Activated B cell treated with CpG ODN at 0.5 μM for 24 hours (primary cell): Measurements from ENCODE around the gene ADGRF5. TPM values are rescaled to one million over a fixed set of nuclear protein-coding genes. Genes with fewer than 3 reads are reported as not detected.

Experiments used
- ATAC-seq: fragments of 200-7000 bp; cut with Tn5 transposase; one replicate; pipeline ENCODE4 v1.10.0; 2021; ENCODE audit warnings: low read depth, mild to moderate bottlenecking, moderate library complexity
- CTCF ChIA-PET: fragments of 350-600 bp; sonication (Branson Sonifier 250); formaldehyde crosslinking; loops from one replicate; lab custom pipeline; 2021; ENCODE audit warnings: antibody characterized with exemption; lab: Charles Lee
- POLR2A ChIA-PET: fragments of 350-600 bp; sonication (Branson Sonifier 250); formaldehyde crosslinking; loops from one replicate; lab custom pipeline; 2021; ENCODE audit warnings: antibody characterized with exemption; lab: Charles Lee
- DNase-seq: peaks from one replicate; pipeline ENCODE4 v3.0.0; 2022
- H3K27ac Mint-ChIP-seq: one replicate; pipeline ENCODE4 v1.8.0; 2020; ENCODE audit warnings: mixed read lengths
- H3K27me3 Mint-ChIP-seq: one replicate; pipeline ENCODE4 v1.8.0; 2021; ENCODE audit warnings: mixed read lengths
- H3K36me3 Mint-ChIP-seq: one replicate; pipeline ENCODE4 v1.8.0; 2021; ENCODE audit warnings: low read depth, mixed read lengths
- H3K4me1 Mint-ChIP-seq: one replicate; pipeline ENCODE4 v1.8.0; 2021; ENCODE audit warnings: mixed read lengths
- H3K4me3 Mint-ChIP-seq: one replicate; pipeline ENCODE4 v1.8.0; 2020; ENCODE audit warnings: mild to moderate bottlenecking, mixed read lengths
- H3K9me3 Mint-ChIP-seq: one replicate; pipeline ENCODE4 v1.8.0; 2020; ENCODE audit warnings: mixed read lengths
- CTCF ChIP-seq: fragments of 200-600 bp; IDR thresholded peaks from one replicate; pipeline ENCODE4 v1.8.0; 2022; ENCODE audit warnings: antibody characterized with exemption, mild to moderate bottlenecking
- intact Hi-C: fragments of 100-400 bp; cut with micrococcal nuclease; formaldehyde crosslinking; loops from one replicate; pipeline ENCODE4 v1.15.1; 2024
- total RNA-seq: library from RNA; stranded (reverse); gene quantifications from 2 replicates; pipeline ENCODE4 v1.2.3, GENCODE V29; 2022

Gene ADGRF5
- total RNA-seq, 1 donor from 2014 or later: not detected

- Mint-ChIP-seq H3K4me1 (no peaks in the 10 kb centered on the region), H3K4me3 (no peak overlapping the region), H3K27me3 (no peaks in the 10 kb centered on the region), H3K9me3 (no peaks in the 10 kb centered on the region), H3K27ac (no peak overlapping the region), H3K36me3 (no peaks in the 10 kb centered on the region)
- CTCF ChIA-PET: no interaction called here
- DNase-seq (no peak), ATAC-seq (no peak)
- POLR2A ChIA-PET: no interaction called here
- no peak for TF ChIP-seq CTCF
- intact Hi-C loops: no loop called here
Measured at GRCh38 chr6:46915380-46915779, 6.4 kb downstream of the ADGRF5 start.

GRCh38 chr6:46914279-46914810, 7.4 kb downstream of the ADGRF5 start:
- Mint-ChIP-seq H3K27ac (no peak overlapping the region), H3K4me3 (no peak overlapping the region), H3K27me3 (no peaks in the 10 kb centered on the region), H3K36me3 (no peaks in the 10 kb centered on the region), H3K4me1 (no peaks in the 10 kb centered on the region), H3K9me3 (no peaks in the 10 kb centered on the region)
- POLR2A ChIA-PET: no interaction called here
- intact Hi-C loops: no loop called here
- ATAC-seq: no peak
- CTCF ChIA-PET: no interaction called here
- no peak for DNase-seq
- no peak for TF ChIP-seq CTCF

- intact Hi-C loops: no loop called here
- ChIA-PET CTCF (no interaction called here), POLR2A (no interaction called here)
- H3K4me3 Mint-ChIP-seq: no peak overlapping the region
- DNase-seq (no peak), ATAC-seq (no peak)
- no peaks in the 10 kb centered on the region for H3K4me1 Mint-ChIP-seq
- no peaks in the 10 kb centered on the region for H3K9me3 Mint-ChIP-seq
- H3K27ac Mint-ChIP-seq: no peak overlapping the region
- H3K27me3 Mint-ChIP-seq: no peaks in the 10 kb centered on the region
- TF ChIP-seq CTCF: no peak
- no peaks in the 10 kb centered on the region for H3K36me3 Mint-ChIP-seq
Measured at GRCh38 chr6:46909371-46909770, 12.4 kb downstream of the ADGRF5 start.

GRCh38 chr6:46906776-46907175, 15.0 kb downstream of the ADGRF5 start:
- no peaks in the 10 kb centered on the region for H3K9me3 Mint-ChIP-seq
- intact Hi-C loops: no loop called here
- no peaks in the 10 kb centered on the region for H3K27me3 Mint-ChIP-seq
- ChIA-PET POLR2A (no interaction called here), CTCF (no interaction called here)
- no peaks in the 10 kb centered on the region for H3K36me3 Mint-ChIP-seq
- no peak overlapping the region for H3K27ac Mint-ChIP-seq
- DNase-seq (no peak), ATAC-seq (no peak)
- TF ChIP-seq CTCF: no peak
- H3K4me3 Mint-ChIP-seq: no peak overlapping the region
- no peaks in the 10 kb centered on the region for H3K4me1 Mint-ChIP-seq

GRCh38 chr6:46904117-46904516, 17.6 kb downstream of the ADGRF5 start:
- H3K36me3 Mint-ChIP-seq: no peaks in the 10 kb centered on the region
- no peak overlapping the region for H3K4me3 Mint-ChIP-seq
- no peak for TF ChIP-seq CTCF
- no peak overlapping the region for H3K27ac Mint-ChIP-seq
- no peaks in the 10 kb centered on the region for H3K4me1 Mint-ChIP-seq
- ATAC-seq (no peak), DNase-seq (no peak)
- ChIA-PET CTCF (no interaction called here), POLR2A (no interaction called here)
- intact Hi-C loops: no loop called here
- H3K27me3 Mint-ChIP-seq: peaks cover under 1% of the 10 kb centered on the region
- H3K9me3 Mint-ChIP-seq: no peaks in the 10 kb centered on the region
